GM18507 (cell line): Measurements from ENCODE around the gene PSMB7.
"Not testable (repeated sequence)": the region's sequence is repeated elsewhere in the genome, so short reads cannot be mapped to it uniquely, and the experiment has no call there.

Experiments
- DNase-seq: peaks from one replicate; pipeline ENCODE4 v3.0.0; 2011; ENCODE audit warnings: low read depth; ENCODE audit not compliant: insufficient read length; ENCODE audit errors: extremely low spot score
- FAIRE-seq: peaks from 2 replicates; lab custom pipeline; 2011; peaks lifted over from hg19 to GRCh38; lab: Jason Lieb, UNC

Gene PSMB7

DNA sequence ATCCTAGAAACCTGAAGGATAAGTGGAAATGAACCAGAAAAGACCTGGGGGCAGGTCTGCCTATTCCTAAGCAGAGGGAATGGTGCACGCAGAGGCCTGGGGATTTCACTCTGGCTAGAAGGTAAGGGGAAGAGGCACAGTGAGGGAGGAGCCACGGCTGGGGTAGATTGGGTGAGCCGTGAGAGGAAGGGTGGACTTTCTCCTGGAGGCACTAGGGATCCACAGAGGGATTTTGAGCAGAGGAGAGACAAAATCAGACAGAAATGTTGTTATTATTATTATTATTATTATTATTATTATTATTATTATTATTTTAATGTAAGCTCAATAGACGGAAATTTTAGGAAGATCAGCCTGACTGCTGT lies 32.0 kb upstream of the PSMB7 start:
- DNase-seq (no peak), FAIRE-seq (no peak)

DNA sequence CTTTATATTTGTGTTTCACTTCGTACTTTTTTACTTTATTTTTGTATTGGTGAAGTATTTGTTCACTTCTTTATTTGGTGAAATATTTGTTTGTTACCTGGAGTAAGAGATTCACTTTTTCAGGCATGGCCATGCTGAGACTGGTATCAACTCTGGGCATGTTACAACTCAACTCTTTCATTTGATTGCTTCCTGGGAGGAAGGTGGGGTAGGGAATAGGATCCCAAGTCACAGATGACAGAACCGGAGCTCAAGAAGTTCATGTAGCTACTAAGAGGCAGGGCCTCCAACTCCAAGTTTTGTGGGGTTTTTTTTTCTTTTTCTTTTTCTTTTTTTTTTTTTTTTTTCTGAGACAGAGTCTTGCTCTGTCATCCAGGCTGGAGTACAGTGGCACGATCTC lies 28.9 kb upstream of the PSMB7 start:
- FAIRE-seq (no peak), DNase-seq (no peak)

- FAIRE-seq = no peak
- no peak for DNase-seq
Observed at GRCh38 chr9:124443625-124444024, 28.4 kb upstream of the PSMB7 start.

- FAIRE-seq = no peak
- DNase-seq = no peak
Observed at GRCh38 chr9:124442826-124443225, 27.6 kb upstream of the PSMB7 start.

- DNase-seq (no peak), FAIRE-seq (no peak)
Observed at GRCh38 chr9:124442379-124442778, 27.1 kb upstream of the PSMB7 start.

- DNase-seq (no peak), FAIRE-seq (no peak)
Observed at GRCh38 chr9:124441291-124441690, 26.0 kb upstream of the PSMB7 start.

DNA sequence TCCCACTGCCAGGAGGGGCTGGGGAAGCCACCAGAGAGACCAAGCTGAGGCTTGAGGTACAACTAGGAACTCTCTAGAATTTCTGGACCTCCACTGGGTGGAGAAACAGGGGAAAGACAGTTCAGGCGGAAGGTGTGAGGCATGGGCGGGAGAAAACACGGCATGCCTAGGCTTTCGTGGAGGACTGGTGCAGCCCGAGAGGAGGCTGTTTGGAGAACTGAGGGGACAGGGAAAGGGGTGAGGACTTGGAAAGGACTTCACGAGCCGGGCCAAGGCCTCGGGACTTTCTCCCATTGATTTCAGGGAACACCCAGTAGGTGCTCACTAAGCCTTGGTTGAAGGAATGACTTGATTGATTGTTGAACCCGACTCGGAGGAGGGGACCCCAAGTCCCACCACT lies 25.5 kb upstream of the PSMB7 start:
- no peak for DNase-seq
- FAIRE-seq = no peak

- no peak for FAIRE-seq
Observed at GRCh38 chr9:124439686-124440243, 24.5 kb upstream of the PSMB7 start.

DNA sequence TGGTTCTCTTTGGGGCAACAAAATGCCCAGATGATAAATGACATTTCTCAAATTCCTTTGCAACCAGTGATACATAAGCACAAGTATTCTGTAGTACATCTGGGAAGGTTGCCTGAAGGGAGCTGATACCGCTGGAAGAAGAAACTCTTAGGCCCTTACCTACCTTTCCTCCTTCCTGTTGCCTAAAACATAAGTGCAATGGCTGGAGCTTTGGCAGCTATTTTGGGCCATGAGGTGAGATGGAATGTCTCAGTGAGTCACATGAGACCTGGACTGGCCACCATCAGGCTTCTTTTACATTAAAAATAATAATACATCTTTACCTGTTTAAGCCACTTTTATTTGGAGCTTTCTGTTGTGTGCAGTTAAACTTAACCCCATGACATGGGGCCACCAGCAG lies 23.8 kb upstream of the PSMB7 start:
- DNase-seq = no peak

More at GRCh38 chr9:124439686-124440243, 24.5 kb upstream of the PSMB7 start:
- no peak for DNase-seq

DNA sequence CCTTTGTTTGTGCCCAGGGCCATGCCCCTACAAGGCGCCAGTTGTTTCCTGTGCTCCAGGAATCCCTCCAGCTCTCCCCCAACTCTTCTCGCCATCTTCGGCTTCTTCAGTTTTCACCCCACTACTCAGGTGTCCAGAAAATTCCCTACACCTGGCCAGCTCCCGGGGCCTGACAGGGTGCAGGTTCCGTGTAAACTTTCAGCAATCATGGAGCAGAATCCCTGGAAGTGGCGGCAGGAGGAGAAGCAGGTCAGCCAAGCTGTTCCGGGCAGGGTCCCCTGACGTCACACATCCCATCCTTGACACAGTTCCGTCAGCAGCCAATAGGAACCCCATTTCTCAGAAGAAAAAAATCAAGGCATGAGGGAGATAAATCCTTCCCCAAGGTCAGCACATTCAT lies 22.8 kb upstream of the PSMB7 start:
- DNase-seq = no peak
- FAIRE-seq = no peak

More for the DNA sequence above, 23.8 kb upstream of the PSMB7 start:
- no peak for FAIRE-seq

DNA sequence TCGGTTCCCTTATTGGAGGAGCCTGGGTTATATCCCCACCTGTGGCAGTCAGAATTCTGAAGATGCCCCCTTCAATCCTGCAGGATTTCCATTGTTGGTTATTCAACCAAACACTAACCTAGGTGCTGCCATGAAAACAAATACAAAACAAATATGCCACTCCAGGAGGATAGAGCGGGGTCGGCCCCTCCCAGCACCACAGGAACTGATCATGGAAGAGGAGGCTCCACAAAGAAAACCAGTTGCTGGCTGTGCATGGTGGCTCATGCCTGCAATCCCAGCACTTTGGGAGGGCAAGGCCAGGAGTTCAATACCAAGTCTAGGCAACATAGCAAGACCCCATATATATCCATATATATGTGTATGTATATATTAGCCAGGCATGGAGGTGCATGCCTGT lies 21.8 kb upstream of the PSMB7 start:
- no peak for FAIRE-seq
- DNase-seq = no peak

GRCh38 chr9:124436320-124436719 lies 21.1 kb upstream of the PSMB7 start:
- FAIRE-seq (no peak), DNase-seq (no peak)

DNA sequence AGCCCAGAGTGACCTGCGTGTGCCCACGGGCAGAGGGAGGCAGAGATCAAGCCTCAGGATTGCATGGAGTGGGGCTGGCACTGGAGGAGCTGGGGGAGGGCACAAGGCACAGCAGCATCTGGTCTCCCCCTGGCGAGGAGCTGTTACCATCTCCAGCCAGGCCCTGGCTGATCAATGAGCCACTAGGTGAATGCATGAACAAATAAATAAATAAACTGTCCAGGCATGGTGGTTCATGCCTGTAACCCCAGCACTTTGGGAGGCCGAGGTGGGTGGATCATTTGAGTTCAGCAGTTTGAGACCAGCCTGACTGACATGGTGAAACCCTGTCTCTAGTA lies 14.3 kb upstream of the PSMB7 start:
- DNase-seq (no peak), FAIRE-seq (no peak)

DNA sequence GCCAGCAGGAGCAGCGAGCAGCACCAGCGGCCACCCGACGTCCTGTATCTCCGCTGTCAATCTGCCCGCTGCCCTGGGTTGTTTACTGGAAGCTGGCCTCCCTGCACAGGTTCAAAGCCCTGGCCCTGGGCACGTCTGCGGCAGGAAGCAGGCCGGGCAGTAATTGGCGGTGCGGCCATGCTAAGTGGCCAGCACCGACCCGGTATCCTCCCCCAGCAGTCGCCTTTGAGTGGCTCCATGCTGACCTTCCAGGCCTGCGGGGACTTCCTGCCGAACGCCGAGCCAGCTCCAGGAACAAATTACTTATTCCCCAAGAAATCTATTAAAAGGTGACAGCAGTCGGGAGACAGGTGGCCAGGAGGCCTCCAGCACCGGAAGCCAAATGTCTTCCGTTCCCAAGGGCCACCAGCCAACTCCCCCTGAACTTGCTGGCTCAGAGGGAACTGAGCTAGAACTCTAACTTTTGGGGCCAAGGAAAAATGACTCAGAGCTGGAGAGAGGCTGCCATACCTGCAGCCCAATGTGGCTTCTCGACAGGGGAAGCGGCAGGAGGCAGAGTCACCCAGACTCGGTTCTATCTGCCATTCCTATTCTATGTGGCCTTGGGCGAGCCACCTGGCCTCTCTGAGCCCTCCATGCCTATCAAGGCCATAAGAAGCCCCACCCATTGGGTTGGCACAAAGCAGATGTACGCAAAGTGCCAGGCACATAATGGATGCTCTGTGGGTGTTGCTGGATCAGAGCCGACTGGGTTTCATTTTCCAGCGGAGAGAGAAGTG lies 13.7 kb upstream of the PSMB7 start:
- DNase-seq = no peak

DNA sequence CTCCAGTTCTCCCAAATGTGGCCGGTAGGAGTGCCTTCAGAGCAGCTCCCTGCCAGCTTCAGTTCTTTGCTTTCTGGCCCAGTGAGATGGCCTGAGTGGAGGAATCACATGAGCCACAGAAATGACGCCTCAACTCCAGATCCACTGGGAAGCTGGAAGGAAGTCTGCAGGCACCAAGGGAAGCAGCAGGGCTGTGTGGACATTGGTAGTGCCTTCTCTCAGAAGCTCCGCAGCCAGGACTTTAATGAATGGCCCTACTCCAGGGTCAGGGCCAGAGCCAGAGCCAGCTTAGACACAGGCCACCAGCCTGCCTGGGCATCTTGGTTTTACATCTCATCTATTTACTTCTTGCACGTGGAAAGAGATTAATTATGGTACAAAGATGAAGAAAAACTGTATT lies 12.0 kb upstream of the PSMB7 start:
- no peak for DNase-seq

More for the DNA sequence above, 13.7 kb upstream of the PSMB7 start:
- no peak for FAIRE-seq

GRCh38 chr9:124426361-124426760 lies 11.1 kb upstream of the PSMB7 start:
- FAIRE-seq = no peak
- no peak for DNase-seq

More for the DNA sequence above, 12.0 kb upstream of the PSMB7 start:
- no peak for FAIRE-seq

GRCh38 chr9:124425733-124426132 lies 10.5 kb upstream of the PSMB7 start:
- DNase-seq, FAIRE-seq: not testable (repeated sequence)

GRCh38 chr9:124423591-124423990 lies 8.3 kb upstream of the PSMB7 start:
- DNase-seq = no peak
- no peak for FAIRE-seq

DNA sequence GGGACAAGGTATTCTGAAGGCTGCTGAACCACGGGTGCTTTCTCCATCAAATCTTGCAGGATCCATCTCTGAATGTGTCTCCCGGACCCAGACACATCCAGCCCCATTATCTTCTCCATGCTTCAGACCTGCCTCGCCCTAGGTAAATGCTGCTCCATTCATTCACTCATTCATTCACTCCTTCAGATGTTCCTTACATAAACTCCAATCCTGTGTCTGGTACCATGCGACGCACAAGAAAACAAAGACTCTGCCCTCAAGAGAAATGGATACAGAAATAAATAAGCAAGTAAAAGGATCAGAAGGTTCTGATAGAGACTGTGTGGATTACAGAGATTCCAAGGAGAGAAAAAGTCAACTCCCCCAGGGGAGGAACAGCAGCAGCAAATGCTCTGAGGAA lies 7.9 kb upstream of the PSMB7 start:
- DNase-seq (no peak), FAIRE-seq (no peak)

GRCh38 chr9:124420991-124421543 lies 5.8 kb upstream of the PSMB7 start:
- no peak for DNase-seq
- FAIRE-seq = no peak

GRCh38 chr9:124419832-124420489 lies 4.7 kb upstream of the PSMB7 start:
- FAIRE-seq (no peak), DNase-seq (no peak)
